ENCODE results near the gene INTS4.

DNA sequence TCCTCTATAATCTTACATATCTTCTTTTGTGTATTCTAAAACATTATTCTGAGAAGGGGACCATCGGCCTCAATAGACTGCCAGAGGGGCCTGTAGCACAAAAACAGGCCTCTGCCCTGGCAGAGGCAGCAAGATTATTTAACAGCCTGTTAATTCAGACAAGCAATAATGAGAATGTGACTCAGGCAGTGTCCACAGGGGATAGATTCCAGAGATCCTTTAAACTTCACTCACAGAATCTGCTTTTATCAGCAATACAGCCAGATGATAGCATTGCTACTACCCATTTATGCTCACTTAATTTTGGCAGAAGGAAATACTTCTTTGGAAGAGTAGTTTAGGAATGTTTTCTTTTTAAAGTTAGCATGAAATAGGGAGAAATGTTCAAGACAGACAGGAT is 128.7 kb downstream of the INTS4 start:
- TF ChIP-seq POLR2AphosphoS5 (IDR thresholded peaks at IDR 0.05; ENCODE audit: low read depth, low read length): no peak
- no peak for TF ChIP-seq POLR2A (IDR thresholded peaks at IDR 0.05; ENCODE audit: low read depth, low read length)
